Germinal center (tissue), 1 donor: ENCODE data around the gene FAH.

Experiments used
- DNase-seq: peaks from one replicate; pipeline ENCODE4 v3.0.0; 2012; ENCODE audit warnings: mixed read lengths, low spot score

FAH gene

GRCh38 chr15:80173022-80173759 is 20.4 kb downstream of the FAH start:
- peak; percentile 74 for DNase-seq

GRCh38 chr15:80174017-80174746 is 21.4 kb downstream of the FAH start:
- no peak for DNase-seq

- no peak for DNase-seq
These were observed 22.6 kb downstream of the FAH start for GRCh38 chr15:80175436-80175835.

GRCh38 chr15:80176443-80176842 is 23.6 kb downstream of the FAH start:
- DNase-seq = no peak

GRCh38 chr15:80177156-80177555 is 24.4 kb downstream of the FAH start:
- DNase-seq = no peak

GRCh38 chr15:80179025-80179759 is 26.4 kb downstream of the FAH start:
- DNase-seq = no peak

GRCh38 chr15:80179935-80180334 is 27.1 kb downstream of the FAH start:
- no peak for DNase-seq

GRCh38 chr15:80180468-80180867 is 27.7 kb downstream of the FAH start:
- DNase-seq = no peak

GRCh38 chr15:80180986-80181385 is 28.2 kb downstream of the FAH start:
- DNase-seq = no peak

- no peak for DNase-seq
These were observed 29.9 kb downstream of the FAH start for GRCh38 chr15:80182611-80183261.

- no peak for DNase-seq
These were observed 30.5 kb downstream of the FAH start for GRCh38 chr15:80183306-80183705.

- no peak for DNase-seq
These were observed 31.1 kb downstream of the FAH start for GRCh38 chr15:80183886-80184285.

GRCh38 chr15:80184554-80184953 is 31.8 kb downstream of the FAH start:
- no peak for DNase-seq

GRCh38 chr15:80185152-80185551 is 32.4 kb downstream of the FAH start:
- no peak for DNase-seq

GRCh38 chr15:80186066-80186465 is 33.3 kb downstream of the FAH start:
- no peak for DNase-seq

GRCh38 chr15:80186597-80186996 is 33.8 kb downstream of the FAH start:
- DNase-seq = no peak

GRCh38 chr15:80188251-80188650 is 35.5 kb downstream of the FAH start:
- no peak for DNase-seq

- DNase-seq = no peak
These were observed 38.4 kb downstream of the FAH start for GRCh38 chr15:80191198-80191597.

GRCh38 chr15:80191897-80192595 is 39.2 kb downstream of the FAH start:
- no peak for DNase-seq

GRCh38 chr15:80194186-80194585 is 41.4 kb downstream of the FAH start:
- DNase-seq = no peak

- DNase-seq = no peak
These were observed 42.1 kb downstream of the FAH start for GRCh38 chr15:80194914-80195313.

GRCh38 chr15:80199366-80199765 is 46.6 kb downstream of the FAH start:
- DNase-seq = no peak
